ENCODE measurements around the gene ZNF845. TPM values are rescaled to one million over a fixed set of nuclear protein-coding genes. Genes with fewer than 3 reads are reported as not detected.
"Not testable (repeated sequence)": the region's sequence is repeated elsewhere in the genome, so short reads cannot be mapped to it uniquely, and the experiment has no call there.

Gene ZNF845
- total RNA-seq, 1 donor from 2014 or later: 6.1 TPM

DNA sequence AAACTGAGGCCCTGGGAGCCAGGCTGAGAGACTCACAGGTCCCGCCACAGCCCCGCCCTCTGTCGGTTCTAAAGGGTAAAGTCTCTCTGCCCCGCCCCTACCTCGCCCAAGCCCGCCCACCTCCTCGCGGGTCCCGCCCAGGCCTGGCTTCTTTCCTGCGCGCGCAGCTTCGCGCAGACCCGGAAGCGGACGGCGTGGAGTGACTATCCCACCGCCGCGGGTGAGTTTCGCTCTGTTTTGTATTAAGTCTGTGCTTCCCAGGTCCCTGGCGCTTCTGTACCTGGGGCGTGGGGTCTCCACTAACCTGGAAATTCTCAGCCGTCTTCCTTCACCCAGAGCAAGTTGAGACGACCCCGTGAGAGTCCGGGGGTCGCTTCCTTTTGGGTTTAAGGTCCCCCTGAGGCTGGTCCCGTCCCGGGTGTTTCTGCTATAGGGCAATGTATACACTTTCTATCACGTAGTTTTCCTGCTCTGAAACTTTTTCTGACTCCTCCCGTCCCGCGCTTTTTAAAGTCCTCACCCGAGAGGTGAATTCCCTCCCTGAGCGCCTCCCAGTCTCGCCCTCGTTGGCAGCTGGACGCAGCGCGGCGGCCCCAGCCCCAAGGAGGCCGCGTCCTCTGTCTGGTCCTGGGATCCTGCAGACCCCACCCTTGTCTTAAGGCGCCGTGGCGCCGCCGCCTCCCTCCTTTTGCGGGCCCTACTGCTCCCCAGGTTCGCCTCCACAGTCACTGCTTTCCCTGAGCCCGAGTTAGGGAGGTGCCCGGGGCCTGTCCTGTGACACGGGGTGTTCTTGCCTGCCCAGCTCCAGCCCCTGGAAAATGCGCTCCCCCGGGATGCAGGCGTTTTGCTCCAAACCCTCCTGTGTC lies 61.7 kb downstream of the ZNF845 start, which contains the start of gene ZNF765:
TSS of gene ZNF765 (plus strand) at position 176 of the 866 bp plus-strand sequence. CDS start 2,867 bp downstream, outside the sequence.
- no peaks in the 10 kb centered on the region for H3K27me3 Mint-ChIP-seq
- peaks cover 19% of the 10 kb centered on the region for H3K9me3 Mint-ChIP-seq
- H3K36me3 Mint-ChIP-seq (ENCODE audit: low read depth): peaks cover 40% of the 10 kb centered on the region

GRCh38 chr19:53395840-53396524 lies 62.4 kb downstream of the ZNF845 start:
- intact Hi-C loops (cut with micrococcal nuclease): loop anchor here (1.0 to 10.0 kb wide), 5 partner anchors 31 to 293 kb away; partner anchors contain the start of genes ZNF160, ZNF525 and ZNF665
- peak overlapping the region; percentile 94 for H3K4me3 Mint-ChIP-seq
- H3K27me3 Mint-ChIP-seq, DNase-seq: not testable (repeated sequence)
- peaks cover 15% of the 10 kb centered on the region for H3K9me3 Mint-ChIP-seq
- peak overlapping the region; percentile 93 for H3K27ac Mint-ChIP-seq
- H3K4me1 Mint-ChIP-seq: peaks cover 16% of the 10 kb centered on the region
- peaks cover 44% of the 10 kb centered on the region for H3K36me3 Mint-ChIP-seq (ENCODE audit: low read depth)

More for the DNA sequence above, 61.7 kb downstream of the ZNF845 start, which contains the start of gene ZNF765:
- peak; percentile 99 for DNase-seq
- peaks cover 16% of the 10 kb centered on the region for H3K4me1 Mint-ChIP-seq
- H3K4me3 Mint-ChIP-seq: peak within 1 kb of the TSS; percentile 94
- intact Hi-C loops (cut with micrococcal nuclease): loop anchor here (1.0 to 10.0 kb wide), 5 partner anchors 30 to 292 kb away; partner anchors contain the start of genes ZNF160, ZNF525 and ZNF665
- peak within 1 kb of the TSS; percentile 93 for H3K27ac Mint-ChIP-seq

- intact Hi-C loops (cut with micrococcal nuclease): loop anchor here (10.0 kb wide), 1 partner anchor 202 kb away; the partner anchor contains the start of gene ZNF665
Measured at GRCh38 chr19:53396525-53396868, 62.9 kb downstream of the ZNF845 start.

GRCh38 chr19:53397918-53398317 lies 64.4 kb downstream of the ZNF845 start:
- H3K27ac Mint-ChIP-seq, H3K4me3 Mint-ChIP-seq, DNase-seq, H3K27me3 Mint-ChIP-seq: not testable (repeated sequence)
- Mint-ChIP-seq H3K4me1 (peaks cover 16% of the 10 kb centered on the region), H3K36me3 (ENCODE audit: low read depth) (peaks cover 61% of the 10 kb centered on the region), H3K9me3 (peaks cover 19% of the 10 kb centered on the region)
- intact Hi-C loops (cut with micrococcal nuclease): loop anchor here (10.0 kb wide), 1 partner anchor 203 kb away; the partner anchor contains the start of gene ZNF665

More at GRCh38 chr19:53396525-53396868, 62.9 kb downstream of the ZNF845 start:
- peaks cover 17% of the 10 kb centered on the region for H3K9me3 Mint-ChIP-seq
- H3K27me3 Mint-ChIP-seq: no peaks in the 10 kb centered on the region
- H3K36me3 Mint-ChIP-seq (ENCODE audit: low read depth): peaks cover 47% of the 10 kb centered on the region
- no peak for DNase-seq
- no peak overlapping the region for H3K27ac Mint-ChIP-seq
- H3K4me1 Mint-ChIP-seq: peaks cover 16% of the 10 kb centered on the region
- peak overlapping the region; percentile 94 for H3K4me3 Mint-ChIP-seq

Other genes with a start within 250 kb of the ZNF845 start
- 30.6 and 37.5 TPM in 2 replicates for gene ZNF160, start 230.3 kb upstream of the ZNF845 start, total RNA-seq
- gene ZNF415, start 200.8 kb upstream of the ZNF845 start, total RNA-seq: 0.51 and 0.78 TPM in 2 replicates
- gene ZNF347, start 174.7 kb upstream of the ZNF845 start, total RNA-seq: 4.6 and 5.3 TPM in 2 replicates
- 2.3 and 2.6 TPM in 2 replicates for gene ZNF665, start 140.4 kb upstream of the ZNF845 start, total RNA-seq
- gene ZNF677, start 78.9 kb upstream of the ZNF845 start, total RNA-seq: 0.91 and 1.8 TPM in 2 replicates
- not detected in 2 replicates for gene VN1R2, start 75.5 kb upstream of the ZNF845 start, total RNA-seq
- gene VN1R4, start 66.0 kb upstream of the ZNF845 start, total RNA-seq: not detected in 2 replicates
- 18.3 and 19.4 TPM in 2 replicates for gene ZNF525, start 32.0 kb downstream of the ZNF845 start, total RNA-seq
- 11.0 and 11.8 TPM in 2 replicates for gene ZNF765, start 61.4 kb downstream of the ZNF845 start, total RNA-seq
- gene ZNF761, start 98.2 kb downstream of the ZNF845 start, total RNA-seq: 9.8 and 11.6 TPM in 2 replicates
- gene ZNF813, start 134.0 kb downstream of the ZNF845 start, total RNA-seq: 4.3 and 5.2 TPM in 2 replicates
- 18.2 and 18.9 TPM in 2 replicates for gene ZNF331, start 204.4 kb downstream of the ZNF845 start, total RNA-seq

Measured in activated CD4-positive, alpha-beta T cell treated with anti-CD3 and anti-CD28 coated beads, Interleukin-2, amount 10 ng/mL, durations not matched to agents 24 days and 14 days (primary cell).